ENCODE results near the gene FLNB. TPM values are rescaled to one million over a fixed set of nuclear protein-coding genes. Genes with fewer than 3 reads are reported as not detected.

Gene FLNB
- total RNA-seq, 1 experiment from 2014 or later = 83.4 TPM

GRCh38 chr3:58074116-58074715 is 66.0 kb downstream of the FLNB start:
- peaks cover 8% of the 10 kb centered on the region for H3K79me1 ChIP-seq (ENCODE audit: insufficient read depth, low read depth, low read length, poor library complexity, severe bottlenecking)

More at GRCh38 chr3:58074116-58074715, 66.0 kb downstream of the FLNB start:
- H3K18ac ChIP-seq (ENCODE audit: insufficient read length, low read depth, low read length) = no peak overlapping the region
- no peak overlapping the region for H3K4me3 Mint-ChIP-seq
- H2BK15ac ChIP-seq (ENCODE audit: low read depth, low read length) = no peak overlapping the region
- no peaks in the 10 kb centered on the region for H3K27me3 Mint-ChIP-seq (ENCODE audit: low read depth)
- no peak overlapping the region for H2BK20ac ChIP-seq (ENCODE audit: low read depth, low read length, poor library complexity, severe bottlenecking)
- no peak overlapping the region for H3K9ac ChIP-seq (ENCODE audit: extremely low read depth, insufficient read length, low read length)
- H3K27ac ChIP-seq (ENCODE audit: insufficient read length, low read depth, low read length) = no peak overlapping the region
- DNase-seq = no peak
- no peak overlapping the region for H4K5ac ChIP-seq (ENCODE audit: insufficient read length, low read depth, low read length)
- peaks cover 0 to 6% of the 10 kb centered on the region in 2 experiments; a peak in 1 of 4 replicates for H3K4me1 Mint-ChIP-seq
- no peaks in the 10 kb centered on the region; the same call in 1 of the 2 replicates for H3K79me2 ChIP-seq (ENCODE audit: insufficient read depth, low read length)
- no peak overlapping the region for H3K23ac ChIP-seq (ENCODE audit: insufficient read length, low read depth, low read length)
- H3K4me2 ChIP-seq (ENCODE audit: insufficient read depth, insufficient read length, low read length) = no peak overlapping the region
- no peaks in the 10 kb centered on the region for H3K23me2 ChIP-seq (ENCODE audit: insufficient read length, low read depth, low read length, poor library complexity, severe bottlenecking)
- H4K20me1 ChIP-seq (ENCODE audit: control insufficient read depth, insufficient read depth, insufficient read length) = no peaks in the 10 kb centered on the region
- WGBS (ENCODE audit: extremely low coverage, insufficient read length, low lambda C conversion rate) = no CpG with 5 or more reads among the region's 5 CpGs
- H4K91ac ChIP-seq (ENCODE audit: insufficient read length, low read depth, low read length) = no peak overlapping the region
- no peak overlapping the region for H2AFZ ChIP-seq (ENCODE audit: low read length)
- H2BK12ac ChIP-seq (ENCODE audit: insufficient read length, low read depth, low read length) = no peak overlapping the region
- no peaks in the 10 kb centered on the region for H3K27me3 ChIP-seq (ENCODE audit: insufficient read depth, low read length)
- no peak overlapping the region for H3K4ac ChIP-seq (ENCODE audit: low read depth, low read length)
- no peak overlapping the region for H4K8ac ChIP-seq (replicated peaks; ENCODE audit: insufficient read length, low read depth, low read length)
- no peak overlapping the region for H3T11ph ChIP-seq (ENCODE audit: low read length)
- no peak overlapping the region for H2BK5ac ChIP-seq (ENCODE audit: insufficient read length, low read length)
- no peak for TF ChIP-seq CTCF (conservative IDR thresholded peaks at IDR 0.05)
- H3K9me3 Mint-ChIP-seq = no peaks in the 10 kb centered on the region
- peaks cover 0 to 19% (median 14%) of the 10 kb centered on the region in 3 experiments; a peak in 5 of 7 replicates for H3K36me3 Mint-ChIP-seq (ENCODE audit: insufficient read depth in 1 of 3, low read depth in 3 of 3)
- H2BK120ac ChIP-seq (ENCODE audit: low read depth, low read length, poor library complexity, severe bottlenecking) = no peak overlapping the region
- no peaks in the 10 kb centered on the region for H3K9me3 ChIP-seq (ENCODE audit: control insufficient read depth, low read depth, low read length)
- no peak overlapping the region for H3K27ac Mint-ChIP-seq
- no peaks in the 10 kb centered on the region; the same call in 1 of the 2 replicates for H3K4me1 ChIP-seq (ENCODE audit: insufficient read depth, low read length)
- H3K14ac ChIP-seq (ENCODE audit: insufficient read depth, low read length) = no peak overlapping the region
- H2AK5ac ChIP-seq (ENCODE audit: insufficient read length, low read length) = no peak overlapping the region
- no peak overlapping the region for H3K56ac ChIP-seq (ENCODE audit: insufficient read length, low read depth, low read length)

Measured in H9 (cell line).